Rectal smooth muscle tissue (tissue), 1 donor: ENCODE measurements around the gene UBE2J2.

Experiments used
- H3K27ac ChIP-seq: one replicate; pipeline ENCODE4 v1.7.0; 2013; ENCODE audit warnings: low read depth, low read length, inconsistent platforms
- H3K27me3 ChIP-seq: one replicate; pipeline ENCODE4 v1.7.0; 2013; ENCODE audit warnings: low read length; ENCODE audit not compliant: control insufficient read depth, insufficient read depth
- H3K36me3 ChIP-seq: one replicate; pipeline ENCODE4 v1.7.0; 2013; ENCODE audit warnings: low read length; ENCODE audit not compliant: control insufficient read depth, insufficient read depth
- H3K4me1 ChIP-seq: one replicate; pipeline ENCODE4 v1.7.0; 2013; ENCODE audit warnings: low read length; ENCODE audit not compliant: control insufficient read depth, insufficient read depth
- H3K4me3 ChIP-seq: one replicate; pipeline ENCODE4 v1.7.0; 2013; ENCODE audit warnings: low read length
- H3K9ac ChIP-seq: one replicate; pipeline ENCODE4 v1.7.0; 2013; ENCODE audit warnings: low read length

UBE2J2 gene

DNA sequence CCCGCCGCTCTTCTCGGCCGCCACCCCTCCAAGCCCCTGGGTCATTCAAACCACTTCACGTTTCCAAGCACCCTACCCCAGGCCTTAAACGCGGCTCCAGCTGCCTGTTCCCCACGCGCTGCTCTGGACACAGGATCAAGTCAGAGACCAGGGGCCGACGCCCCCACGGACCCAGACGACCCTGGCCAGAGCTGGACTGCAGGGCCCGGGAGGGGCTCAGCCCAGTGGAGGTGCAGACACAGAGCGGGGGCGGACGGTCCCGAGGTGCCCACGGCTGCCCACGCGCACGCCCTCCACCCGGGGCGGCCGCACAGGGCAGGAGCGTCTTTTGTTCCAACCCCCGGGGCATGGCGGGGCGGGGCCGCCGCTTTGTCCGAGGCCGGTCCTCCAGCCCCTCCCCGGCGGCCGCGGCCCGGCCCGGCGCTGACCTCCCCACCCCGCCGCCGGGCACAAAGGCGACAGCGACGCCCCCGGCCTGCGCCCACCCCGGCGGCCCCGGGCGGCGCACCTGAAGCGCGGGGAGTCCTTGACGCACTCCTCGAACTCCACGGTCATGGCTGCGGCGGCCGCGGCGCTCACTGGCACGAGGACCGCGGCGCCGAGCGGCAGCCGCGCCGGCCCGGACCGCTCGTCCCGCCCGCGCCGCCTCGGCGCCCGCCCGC lies 33.7 kb upstream of the UBE2J2 start:
- Histone ChIP-seq H3K9ac (no peak overlapping the region), H3K27ac (peak overlapping the region; percentile 66), H3K4me3 (peak overlapping the region; percentile 66), H3K27me3 (no peaks in the 10 kb centered on the region), H3K36me3 (peaks cover 7% of the 10 kb centered on the region), H3K4me1 (peaks cover 28% of the 10 kb centered on the region)

DNA sequence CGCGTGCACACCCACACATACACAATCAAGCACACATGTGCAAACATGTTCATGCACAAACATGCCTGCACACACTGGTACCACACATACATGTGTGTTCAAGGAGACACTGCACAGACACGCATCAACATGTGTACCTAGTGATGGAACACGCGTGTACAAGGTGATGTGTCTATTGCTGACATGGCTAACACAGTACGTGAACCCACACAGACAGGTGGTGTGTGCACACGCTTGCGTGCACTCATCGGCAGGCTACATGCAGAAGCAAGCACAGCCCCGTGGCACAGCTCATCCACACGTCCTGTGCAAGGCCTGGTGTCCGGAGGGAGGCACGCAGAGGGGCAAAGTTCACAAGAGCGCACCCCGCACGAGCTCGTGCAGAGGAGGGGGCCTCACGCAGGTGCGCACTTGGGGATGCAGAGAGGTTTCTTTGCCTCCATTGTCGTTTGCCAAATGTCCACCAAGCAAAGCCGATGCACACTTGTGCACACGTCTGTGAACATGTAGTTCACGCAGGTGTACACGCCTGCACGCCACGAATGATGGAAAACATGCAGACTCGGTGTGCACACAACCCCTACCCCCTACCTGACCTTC lies 33.1 kb upstream of the UBE2J2 start:
- Histone ChIP-seq H3K9ac (no peak overlapping the region), H3K27me3 (no peaks in the 10 kb centered on the region), H3K4me3 (peak overlapping the region; percentile 66), H3K36me3 (peaks cover 7% of the 10 kb centered on the region), H3K27ac (peak overlapping the region; percentile 66), H3K4me1 (peaks cover 28% of the 10 kb centered on the region)

DNA sequence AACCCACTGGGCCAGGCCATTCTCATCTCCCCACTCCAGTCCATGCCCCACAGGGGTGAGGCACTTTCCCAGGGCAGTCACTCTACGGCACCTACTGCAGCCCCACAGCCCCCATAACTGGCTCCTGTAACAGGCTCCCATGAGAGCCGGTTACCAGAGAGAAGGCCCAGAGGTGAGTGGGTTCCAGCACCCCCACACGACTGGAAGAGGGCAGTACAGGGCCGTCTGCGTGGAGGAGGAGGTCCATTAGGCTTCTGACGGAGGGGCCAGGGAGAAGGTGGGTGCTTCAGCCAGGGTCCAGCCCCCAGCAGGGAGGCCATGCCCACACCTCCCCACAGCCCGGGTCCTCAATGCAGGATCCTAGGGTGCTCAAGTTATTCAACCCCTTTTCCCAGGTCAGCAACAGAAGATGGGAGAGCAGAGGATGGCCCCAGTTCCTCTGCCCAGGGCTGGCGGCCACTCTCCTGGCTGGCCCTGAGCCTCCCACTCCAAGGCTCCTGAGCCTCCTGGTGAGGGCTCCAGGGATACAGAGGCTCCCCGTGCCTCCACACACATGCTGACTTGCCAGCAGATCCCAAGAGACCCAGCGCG lies 32.5 kb upstream of the UBE2J2 start:
- peak overlapping the region; percentile 66 for H3K4me3 ChIP-seq
- H3K27me3 ChIP-seq: no peaks in the 10 kb centered on the region
- H3K9ac ChIP-seq: no peak overlapping the region
- H3K4me1 ChIP-seq: peaks cover 28% of the 10 kb centered on the region
- peak overlapping the region; percentile 69 for H3K27ac ChIP-seq
- peaks cover 4% of the 10 kb centered on the region for H3K36me3 ChIP-seq

DNA sequence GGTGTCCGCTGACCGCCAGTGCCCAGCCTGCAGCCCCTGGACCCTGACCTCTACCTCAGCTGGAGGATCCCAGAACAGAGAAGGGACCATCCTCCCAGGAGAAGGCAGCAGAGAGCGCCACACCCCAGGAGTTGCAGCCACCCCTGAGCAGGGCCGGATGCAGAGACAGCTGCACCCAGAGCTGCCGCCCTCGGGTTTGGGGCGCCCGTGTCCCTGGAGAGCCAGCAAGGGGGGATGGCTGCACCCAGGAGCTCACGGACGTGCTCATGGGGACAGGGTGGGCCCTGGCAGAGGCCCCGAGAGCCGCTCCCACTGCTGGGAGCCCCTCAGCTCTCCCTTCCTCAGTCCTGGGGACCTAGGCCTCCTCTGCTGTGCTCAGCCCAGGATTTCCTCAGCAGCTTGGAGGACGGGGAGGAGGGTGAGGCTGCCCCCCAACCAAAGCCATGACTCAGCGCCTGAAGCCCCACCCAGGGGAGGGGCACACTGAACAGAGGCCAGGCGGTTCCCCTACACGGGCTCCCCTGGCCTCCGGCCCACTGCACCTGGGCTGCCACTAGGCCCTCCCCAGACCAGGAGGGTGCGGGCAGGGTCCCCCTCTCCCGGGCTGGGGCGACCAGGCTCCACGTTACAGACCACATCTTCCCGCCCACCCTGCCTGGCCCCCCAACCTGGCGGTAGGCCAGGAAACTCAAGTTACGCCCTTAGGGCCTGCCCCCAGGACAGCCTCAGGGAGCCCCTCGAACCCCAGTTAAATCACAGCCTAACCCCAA lies 31.8 kb upstream of the UBE2J2 start:
- peak overlapping the region; percentile 66 for H3K4me3 ChIP-seq
- H3K9ac ChIP-seq: peak overlapping the region; percentile 33
- peaks cover 3% of the 10 kb centered on the region for H3K36me3 ChIP-seq
- H3K4me1 ChIP-seq: peaks cover 28% of the 10 kb centered on the region
- peak overlapping the region; percentile 69 for H3K27ac ChIP-seq
- H3K27me3 ChIP-seq: no peaks in the 10 kb centered on the region

DNA sequence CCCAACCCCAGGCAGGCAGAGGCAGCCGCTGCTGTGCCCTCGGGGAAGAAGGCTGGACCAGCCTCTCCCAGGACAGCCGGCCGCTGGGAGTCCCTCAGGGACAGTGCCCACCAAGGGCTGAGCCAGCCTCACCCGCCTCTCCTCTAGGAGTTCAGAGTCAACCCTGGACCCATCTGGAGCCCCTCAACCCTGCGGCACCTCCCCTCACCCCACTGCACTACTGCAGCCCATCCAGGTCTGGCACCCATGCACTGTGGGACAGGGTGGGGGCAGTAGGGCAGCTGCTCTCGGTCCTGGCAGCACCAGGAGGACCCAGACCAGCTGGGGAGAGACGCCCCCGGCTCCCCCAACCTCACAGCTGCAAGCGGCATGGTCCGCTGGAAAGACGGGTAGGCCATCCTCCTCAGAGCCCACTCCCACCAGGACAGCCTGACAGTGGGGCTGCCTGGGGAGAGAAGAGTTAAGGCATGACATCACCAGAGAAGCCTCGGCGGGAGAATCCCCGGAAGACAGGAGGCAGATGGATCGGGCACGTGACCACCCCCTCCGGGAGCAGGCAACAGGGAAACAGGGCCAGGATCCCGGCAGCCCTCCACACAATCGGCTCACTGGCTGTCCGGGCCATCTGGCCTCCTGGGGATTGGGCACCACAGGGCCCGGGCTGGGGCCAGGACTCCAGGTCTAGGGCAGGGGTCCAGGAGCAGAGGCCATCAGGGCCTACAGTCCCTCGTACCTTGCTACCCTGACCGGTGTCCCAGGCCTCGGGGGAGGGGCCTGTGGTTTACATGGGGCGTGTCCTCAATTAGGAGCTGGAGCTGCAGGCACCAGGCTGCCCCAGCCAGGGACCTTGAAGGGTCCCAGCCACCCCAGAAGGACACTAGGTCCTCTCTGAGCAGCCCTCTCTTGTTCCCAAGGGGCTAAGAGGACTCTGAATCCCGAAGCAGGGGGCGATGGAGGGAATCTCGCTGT lies 31.0 kb upstream of the UBE2J2 start:
- H3K9ac ChIP-seq: peak overlapping the region; percentile 33
- H3K4me1 ChIP-seq: peaks cover 28% of the 10 kb centered on the region
- H3K36me3 ChIP-seq: no peaks in the 10 kb centered on the region
- H3K4me3 ChIP-seq: peak overlapping the region; percentile 66
- peak overlapping the region; percentile 69 for H3K27ac ChIP-seq
- no peaks in the 10 kb centered on the region for H3K27me3 ChIP-seq

DNA sequence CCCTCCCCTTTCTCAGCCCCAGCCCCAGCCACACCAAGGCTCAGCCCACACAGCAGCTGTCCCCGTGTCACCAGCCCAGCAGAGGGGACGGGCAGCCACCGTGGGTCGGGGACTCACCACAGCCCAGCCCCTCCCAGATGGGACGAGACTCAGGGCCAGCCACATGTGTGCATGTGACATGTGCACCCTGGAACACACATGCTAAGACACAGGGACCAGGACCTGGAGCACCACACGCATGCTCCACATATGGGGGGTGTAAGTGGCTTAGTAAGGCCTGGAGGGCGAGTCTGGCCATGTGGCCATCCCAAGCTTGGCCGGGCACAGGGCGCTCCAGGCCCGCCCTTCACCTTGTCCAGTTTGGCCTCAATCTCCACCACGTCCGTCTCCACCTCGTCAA lies 30.1 kb upstream of the UBE2J2 start:
- Histone ChIP-seq H3K27ac (no peak overlapping the region), H3K27me3 (no peaks in the 10 kb centered on the region), H3K9ac (no peak overlapping the region), H3K4me3 (no peak overlapping the region), H3K4me1 (peaks cover 22% of the 10 kb centered on the region), H3K36me3 (no peaks in the 10 kb centered on the region)

DNA sequence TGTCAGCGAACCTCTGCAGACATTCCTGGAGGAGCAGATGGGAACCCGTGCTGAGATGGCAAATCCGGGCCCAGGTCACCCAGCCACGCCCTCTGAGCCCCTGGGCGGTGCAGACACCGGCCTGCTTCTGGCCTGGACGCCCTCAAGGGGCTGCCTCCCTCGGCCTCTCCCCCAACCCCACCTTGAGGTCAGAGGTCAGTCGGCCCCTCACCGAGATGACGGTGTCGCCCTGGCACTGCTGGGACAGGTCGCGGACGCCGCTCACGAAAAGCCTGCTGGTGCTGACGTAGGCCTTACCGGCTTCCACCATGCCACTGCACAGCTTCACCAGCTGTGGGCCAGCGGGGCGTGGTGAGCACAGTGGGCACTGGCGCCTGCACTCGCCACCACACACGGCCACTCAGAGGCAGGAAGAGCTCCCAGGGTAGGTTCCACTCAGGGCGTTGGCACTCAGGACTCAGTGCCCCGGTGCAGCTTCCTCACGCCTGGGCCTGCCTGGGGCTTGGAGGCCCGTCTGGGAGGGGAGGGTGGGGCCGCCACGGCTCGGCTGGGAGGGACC lies 29.4 kb upstream of the UBE2J2 start:
- Histone ChIP-seq H3K4me3 (no peak overlapping the region), H3K36me3 (no peaks in the 10 kb centered on the region), H3K27ac (no peak overlapping the region), H3K27me3 (no peaks in the 10 kb centered on the region), H3K9ac (no peak overlapping the region), H3K4me1 (peaks cover 22% of the 10 kb centered on the region)

DNA sequence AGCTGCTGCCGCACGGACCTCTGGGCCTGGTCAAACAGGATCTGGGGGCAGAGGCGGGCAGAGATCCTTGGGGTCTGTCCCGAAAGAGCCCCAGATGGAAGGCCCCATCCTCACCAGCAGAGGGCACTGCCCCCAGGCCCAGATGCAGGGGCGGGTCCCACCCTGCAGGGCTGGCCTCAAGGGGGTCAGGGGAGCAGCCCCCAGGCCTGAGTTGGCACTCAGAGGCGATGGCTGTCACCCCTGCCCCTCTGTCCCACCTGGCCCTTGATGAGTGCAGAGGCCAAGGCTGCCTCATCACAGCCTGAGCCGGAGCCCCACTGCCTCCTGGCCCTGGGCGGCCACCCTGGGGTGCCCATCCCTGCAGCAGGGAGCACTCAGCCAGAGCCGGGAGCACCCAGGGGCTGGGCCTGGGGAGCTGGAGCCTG lies 28.4 kb upstream of the UBE2J2 start:
- H3K9ac ChIP-seq: no peak overlapping the region
- H3K4me3 ChIP-seq: no peak overlapping the region
- no peaks in the 10 kb centered on the region for H3K36me3 ChIP-seq
- peaks cover 22% of the 10 kb centered on the region for H3K4me1 ChIP-seq
- no peaks in the 10 kb centered on the region for H3K27me3 ChIP-seq
- H3K27ac ChIP-seq: no peak overlapping the region

DNA sequence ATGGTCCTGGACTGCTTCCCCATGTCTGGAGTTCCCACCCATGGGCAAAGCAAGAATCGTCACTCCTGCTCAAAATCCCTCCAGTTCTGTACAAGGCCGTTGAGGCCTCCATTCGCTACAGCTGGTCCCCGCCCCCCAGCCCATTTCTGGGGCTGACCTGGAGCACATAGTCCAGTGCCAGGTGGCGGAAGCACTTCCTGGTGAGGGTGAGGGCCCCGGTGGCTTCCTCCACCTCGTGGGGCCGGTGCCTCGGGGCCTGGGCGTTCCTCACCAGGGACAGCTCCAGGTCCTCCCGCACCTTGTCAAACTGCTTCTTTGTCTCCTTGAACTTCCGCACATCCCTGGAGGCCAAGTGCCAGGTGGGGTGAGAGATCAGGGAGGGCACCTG lies 26.7 kb upstream of the UBE2J2 start:
- Histone ChIP-seq H3K4me3 (no peak overlapping the region), H3K27ac (no peak overlapping the region), H3K4me1 (peaks cover 12% of the 10 kb centered on the region), H3K27me3 (no peaks in the 10 kb centered on the region), H3K9ac (no peak overlapping the region), H3K36me3 (no peaks in the 10 kb centered on the region)

DNA sequence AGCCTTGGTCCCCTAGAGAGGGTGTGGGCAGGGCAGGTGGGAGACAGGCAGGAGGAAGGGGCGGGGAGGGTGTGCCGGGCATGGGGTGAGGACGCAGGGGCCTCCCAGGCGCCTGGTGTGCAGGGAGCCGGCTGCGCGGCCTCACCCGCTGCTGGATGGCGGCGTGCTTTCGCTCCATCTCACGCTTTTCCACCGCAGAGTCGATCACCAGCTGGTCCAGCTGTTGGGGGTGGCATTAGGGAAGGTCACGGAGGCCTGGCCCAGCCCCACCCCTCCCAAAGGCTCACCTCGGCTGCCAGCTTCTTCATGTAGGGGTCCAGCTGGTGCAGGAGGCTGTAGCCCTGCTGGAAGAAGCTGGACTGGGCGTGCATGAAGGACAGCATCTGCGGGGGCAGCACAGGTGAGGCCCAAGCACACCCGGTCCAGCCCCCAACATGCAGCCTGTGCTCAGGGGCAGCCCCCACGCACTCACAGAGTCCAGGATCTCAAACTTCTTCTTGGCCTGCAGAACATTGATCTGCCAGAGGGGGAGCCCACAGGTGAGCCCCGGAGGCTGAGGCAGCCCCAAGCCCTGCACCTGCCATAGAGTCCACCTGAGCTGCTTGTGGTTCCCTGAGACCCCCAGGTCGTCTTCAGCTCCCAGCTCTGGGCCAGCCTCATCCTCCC lies 26.2 kb upstream of the UBE2J2 start:
- no peaks in the 10 kb centered on the region for H3K27me3 ChIP-seq
- no peak overlapping the region for H3K4me3 ChIP-seq
- H3K27ac ChIP-seq: no peak overlapping the region
- peaks cover 8% of the 10 kb centered on the region for H3K4me1 ChIP-seq
- no peak overlapping the region for H3K9ac ChIP-seq
- no peaks in the 10 kb centered on the region for H3K36me3 ChIP-seq
